ENCODE measurements around the gene RAD23A.

Gene RAD23A

GRCh38 chr19:13001166-13001501 lies 55.5 kb downstream of the RAD23A start:
- Histone ChIP-seq H3K27me3 (replicated peaks in 2 of 5; ENCODE audit: control insufficient read depth in 4 of 5, insufficient read depth in 5 of 5, low read length in 4 of 5) (peaks cover 0 to 7% (median 0%) of the 10 kb centered on the region in 5 experiments), H3K36me3 (ENCODE audit: control insufficient read depth in 4 of 4, insufficient read depth in 4 of 4, low read length in 3 of 4) (peaks cover 0 to 8% (median 2%) of the 10 kb centered on the region in 4 experiments), H3K4me1 (ENCODE audit: control extremely low read depth in 1 of 4, control insufficient read depth in 4 of 4, insufficient read depth in 4 of 4, low read length in 3 of 4) (peaks cover 0 to 11% (median 6%) of the 10 kb centered on the region in 4 experiments), H3K9me3 (ENCODE audit: control extremely low read depth in 1 of 5, control insufficient read depth in 4 of 5, insufficient read depth in 2 of 5, low read depth in 1 of 5, low read length in 4 of 5) (no peaks in the 10 kb centered on the region), H3K27ac (ENCODE audit: insufficient read depth in 1 of 2, low read depth in 1 of 2, low read length in 2 of 2, poor library complexity in 1 of 2, severe bottlenecking in 2 of 2) (no peak overlapping the region), H3K4me3 (ENCODE audit: control insufficient read depth in 1 of 7, extremely low read depth in 1 of 7, insufficient read depth in 4 of 7, low read depth in 2 of 7, low read length in 6 of 7) (no peak overlapping the region)
- ChIA-PET CTCF (interaction anchor here (1.2 to 1.9 kb wide), 4 partner anchors 13 to 32 kb away, joined by 3 to 13 read pairs (median 4); no protein-coding TSS in a partner anchor), POLR2A (no interaction called here)
- no peak for DNase-seq
- 96% methylated on average over 13 of the region's 19 CpGs for WGBS (ENCODE audit: insufficient coverage)

- Histone ChIP-seq H3K36me3 (ENCODE audit: control insufficient read depth in 4 of 4, insufficient read depth in 4 of 4, low read length in 3 of 4) (peaks cover 0 to 8% (median 2%) of the 10 kb centered on the region in 4 experiments), H3K27me3 (replicated peaks in 2 of 5; ENCODE audit: control insufficient read depth in 4 of 5, insufficient read depth in 5 of 5, low read length in 4 of 5) (peaks cover 0 to 6% (median 0%) of the 10 kb centered on the region in 5 experiments), H3K4me3 (ENCODE audit: control insufficient read depth in 1 of 7, extremely low read depth in 1 of 7, insufficient read depth in 4 of 7, low read depth in 2 of 7, low read length in 6 of 7) (no peak overlapping the region), H3K27ac (ENCODE audit: insufficient read depth in 1 of 2, low read depth in 1 of 2, low read length in 2 of 2, poor library complexity in 1 of 2, severe bottlenecking in 2 of 2) (no peak overlapping the region), H3K4me1 (ENCODE audit: control extremely low read depth in 1 of 4, control insufficient read depth in 4 of 4, insufficient read depth in 4 of 4, low read length in 3 of 4) (peaks cover 0 to 6% (median 3%) of the 10 kb centered on the region in 4 experiments), H3K9me3 (ENCODE audit: control extremely low read depth in 1 of 5, control insufficient read depth in 4 of 5, insufficient read depth in 2 of 5, low read depth in 1 of 5, low read length in 4 of 5) (no peaks in the 10 kb centered on the region)
- 93% methylated on average over 41 of the region's 41 CpGs for WGBS (ENCODE audit: insufficient coverage)
- POLR2A ChIA-PET: no interaction called here
- CTCF ChIA-PET: interaction anchor here (1.1 to 2.2 kb wide), 3 partner anchors 12 to 94 kb away, joined by 6 to 7 read pairs (median 6); no protein-coding TSS in a partner anchor
- DNase-seq: no peak
Observed at GRCh38 chr19:13001502-13002165, 56.0 kb downstream of the RAD23A start.

GRCh38 chr19:13002166-13002898 lies 56.7 kb downstream of the RAD23A start:
- H3K27me3 ChIP-seq (replicated peaks in 2 of 5; ENCODE audit: control insufficient read depth in 4 of 5, insufficient read depth in 5 of 5, low read length in 4 of 5): peaks cover 0 to 2% (median 0%) of the 10 kb centered on the region in 5 experiments
- ChIA-PET CTCF (interaction anchor here (0.8 to 2.2 kb wide), 5 partner anchors 11 to 93 kb away, joined by 3 to 7 read pairs (median 6); no protein-coding TSS in a partner anchor), POLR2A (no interaction called here)
- no peak overlapping the region for H3K4me3 ChIP-seq (ENCODE audit: control insufficient read depth in 1 of 7, extremely low read depth in 1 of 7, insufficient read depth in 4 of 7, low read depth in 2 of 7, low read length in 6 of 7)
- peaks cover 0 to 8% (median 2%) of the 10 kb centered on the region in 4 experiments for H3K36me3 ChIP-seq (ENCODE audit: control insufficient read depth in 4 of 4, insufficient read depth in 4 of 4, low read length in 3 of 4)
- no peaks in the 10 kb centered on the region for H3K9me3 ChIP-seq (ENCODE audit: control extremely low read depth in 1 of 5, control insufficient read depth in 4 of 5, insufficient read depth in 2 of 5, low read depth in 1 of 5, low read length in 4 of 5)
- no peaks in the 10 kb centered on the region for H3K4me1 ChIP-seq (ENCODE audit: control extremely low read depth in 1 of 4, control insufficient read depth in 4 of 4, insufficient read depth in 4 of 4, low read length in 3 of 4)
- DNase-seq: no peak
- WGBS (ENCODE audit: insufficient coverage): 96% methylated on average over 18 of the region's 29 CpGs
- H3K27ac ChIP-seq (ENCODE audit: insufficient read depth in 1 of 2, low read depth in 1 of 2, low read length in 2 of 2, poor library complexity in 1 of 2, severe bottlenecking in 2 of 2): no peak overlapping the region

GRCh38 chr19:13003081-13003480 lies 57.4 kb downstream of the RAD23A start:
- no peaks in the 10 kb centered on the region for H3K9me3 ChIP-seq (ENCODE audit: control extremely low read depth in 1 of 5, control insufficient read depth in 4 of 5, insufficient read depth in 2 of 5, low read depth in 1 of 5, low read length in 4 of 5)
- H3K36me3 ChIP-seq (ENCODE audit: control insufficient read depth in 4 of 4, insufficient read depth in 4 of 4, low read length in 3 of 4): peaks cover 0 to 8% (median under 1%) of the 10 kb centered on the region in 4 experiments
- H3K4me1 ChIP-seq (ENCODE audit: control extremely low read depth in 1 of 4, control insufficient read depth in 4 of 4, insufficient read depth in 4 of 4, low read length in 3 of 4): no peaks in the 10 kb centered on the region
- WGBS (ENCODE audit: insufficient coverage): 98% methylated on average over 10 of the region's 15 CpGs
- H3K27ac ChIP-seq (ENCODE audit: insufficient read depth in 1 of 2, low read depth in 1 of 2, low read length in 2 of 2, poor library complexity in 1 of 2, severe bottlenecking in 2 of 2): no peak overlapping the region
- POLR2A ChIA-PET: no interaction called here
- CTCF ChIA-PET: interaction anchor here (1.5 to 2.2 kb wide), 4 partner anchors 10 to 92 kb away, joined by 4 to 7 read pairs (median 6); no protein-coding TSS in a partner anchor
- peaks cover 0 to 4% (median 0%) of the 10 kb centered on the region in 5 experiments for H3K27me3 ChIP-seq (replicated peaks in 2 of 5; ENCODE audit: control insufficient read depth in 4 of 5, insufficient read depth in 5 of 5, low read length in 4 of 5)
- no peak overlapping the region for H3K4me3 ChIP-seq (ENCODE audit: control insufficient read depth in 1 of 7, extremely low read depth in 1 of 7, insufficient read depth in 4 of 7, low read depth in 2 of 7, low read length in 6 of 7)
- DNase-seq: no peak
